HepG2 (cell line): ENCODE measurements around the gene EMC9. TPM values are rescaled to one million over a fixed set of nuclear protein-coding genes. Genes with fewer than 3 reads are reported as not detected.

Experiments used
- ARID4A ChIP-seq: sonication (generic); formaldehyde crosslinking; IDR thresholded peaks from 2 replicates; pipeline ENCODE4 v1.5.0; 2020; ENCODE audit warnings: mild to moderate bottlenecking, missing genetic modification reagents, borderline replicate concordance
- ARNTL ChIP-seq: sonication (generic); formaldehyde crosslinking; IDR thresholded peaks from 2 replicates; pipeline ENCODE4 v1.4.0; 2020; ENCODE audit warnings: mild to moderate bottlenecking, missing genetic modification reagents
- ATF7 ChIP-seq, 2 experiments: fragments of 450-650 bp in 1 of 2; sonication (generic) in 1 of 2; formaldehyde crosslinking in 1 of 2; IDR thresholded peaks; 2 replicates each; pipeline versions ENCODE4 v1.4.0 to v1.6.1; 2016 to 2020; ENCODE audit warnings: antibody characterized with exemption in 1 of 2, mild to moderate bottlenecking in 1 of 2, missing genetic modification reagents in 1 of 2
- CREBL2 ChIP-seq: sonication (generic); formaldehyde crosslinking; IDR thresholded peaks from 2 replicates; pipeline ENCODE4 v1.8.1; 2023; ENCODE audit warnings: missing genetic modification reagents, mild to moderate bottlenecking, borderline replicate concordance
- CREM ChIP-seq, 2 experiments: sonication (generic) in 1 of 2; formaldehyde crosslinking in 1 of 2; IDR thresholded peaks; 2 replicates each; pipeline versions ENCODE4 v1.4.0 to v1.6.1; 2016 to 2020; ENCODE audit warnings: antibody characterized with exemption in 1 of 2, mild to moderate bottlenecking in 1 of 2, missing genetic modification reagents in 1 of 2
- CSRNP1 ChIP-seq: sonication (generic); formaldehyde crosslinking; IDR thresholded peaks from 2 replicates; pipeline ENCODE4 v1.8.1; 2023; ENCODE audit warnings: mild to moderate bottlenecking, missing genetic modification reagents
- DMAP1 ChIP-seq: IDR thresholded peaks from 2 replicates; pipeline ENCODE4 v1.6.1; 2016
- ESRRA ChIP-seq: sonication (generic); formaldehyde crosslinking; IDR thresholded peaks from 2 replicates; pipeline ENCODE4 v1.5.1; 2020; ENCODE audit warnings: mild to moderate bottlenecking, low read depth, missing genetic modification reagents
- GATAD2A ChIP-seq: IDR thresholded peaks from 2 replicates; pipeline ENCODE4 v1.6.1; 2016
- GZF1 ChIP-seq: sonication (generic); formaldehyde crosslinking; IDR thresholded peaks from 2 replicates; pipeline ENCODE4 v1.5.1; 2020; ENCODE audit warnings: mild to moderate bottlenecking, missing genetic modification reagents
- HDAC1 ChIP-seq: sonication (generic); formaldehyde crosslinking; IDR thresholded peaks from 2 replicates; pipeline ENCODE4 v1.5.1; 2020; ENCODE audit warnings: mild to moderate bottlenecking, missing genetic modification reagents
- HDAC2 ChIP-seq: sonication (generic); formaldehyde crosslinking; IDR thresholded peaks from 2 replicates; pipeline ENCODE4 v1.4.0; 2020; ENCODE audit warnings: missing genetic modification reagents
- JDP2 ChIP-seq: sonication (generic); formaldehyde crosslinking; IDR thresholded peaks from 2 replicates; pipeline ENCODE4 v1.8.1; 2022; ENCODE audit warnings: missing genetic modification reagents, borderline replicate concordance
- NCOA5 ChIP-seq: sonication (generic); formaldehyde crosslinking; IDR thresholded peaks from 2 replicates; pipeline ENCODE4 v1.4.0; 2020; ENCODE audit warnings: missing genetic modification reagents
- ZBTB4 ChIP-seq: sonication (generic); formaldehyde crosslinking; IDR thresholded peaks from 2 replicates; pipeline ENCODE4 v1.4.0; 2020; ENCODE audit warnings: missing genetic modification reagents, mild to moderate bottlenecking, borderline replicate concordance
- ZBTB7B ChIP-seq: sonication (generic); formaldehyde crosslinking; IDR thresholded peaks from 2 replicates; pipeline ENCODE4 v1.4.0; 2020; ENCODE audit warnings: missing genetic modification reagents
- ZIK1 ChIP-seq: sonication (generic); formaldehyde crosslinking; IDR thresholded peaks from 2 replicates; pipeline ENCODE4 v1.5.0; 2020; ENCODE audit warnings: mild to moderate bottlenecking, low read depth, missing genetic modification reagents, borderline replicate concordance
- ZNF232 ChIP-seq: sonication (generic); formaldehyde crosslinking; IDR thresholded peaks from 2 replicates; pipeline ENCODE4 v1.4.0; 2020; ENCODE audit warnings: missing genetic modification reagents, borderline replicate concordance
- ZNF274 ChIP-seq: sonication (generic); formaldehyde crosslinking; IDR thresholded peaks from 2 replicates; pipeline ENCODE4 v1.5.1; 2020; ENCODE audit warnings: mild to moderate bottlenecking, missing genetic modification reagents
- ZNF34 ChIP-seq: sonication (generic); formaldehyde crosslinking; IDR thresholded peaks from 2 replicates; pipeline ENCODE4 v1.4.0; 2020; ENCODE audit warnings: mild to moderate bottlenecking, missing genetic modification reagents, borderline replicate concordance
- ZNF761 ChIP-seq: sonication (generic); formaldehyde crosslinking; conservative IDR thresholded peaks from 2 replicates; pipeline ENCODE4 v1.4.0; 2020; ENCODE audit warnings: mild to moderate bottlenecking, missing genetic modification reagents
- ZNF816 ChIP-seq: sonication (generic); formaldehyde crosslinking; IDR thresholded peaks from 2 replicates; pipeline ENCODE4 v1.8.0; 2022; ENCODE audit warnings: missing genetic modification reagents, mild to moderate bottlenecking, borderline replicate concordance
- ZSCAN12 ChIP-seq: sonication (generic); formaldehyde crosslinking; IDR thresholded peaks from 2 replicates; pipeline ENCODE4 v1.9.0; 2021; ENCODE audit warnings: mild to moderate bottlenecking, missing genetic modification reagents
- polyA plus RNA-seq, 8 experiments: library from polyadenylated mRNA; depleted of rRNA in 3 of 8; stranded (reverse) in 7 of 8; unstranded in 1 of 8; fragments of >200 nt; fragmentation: Illumina TruSeq in 4 of 8; extraction: Trizol in 4 of 8; gene quantifications; 2 replicates each; pipeline versions ENCODE4 v1.2.1 to v1.2.3, GENCODE V29; 2011 to 2016; ENCODE audit warnings: low read depth in 4 of 8, missing spikeins in 1 of 8, mixed read lengths in 1 of 8; ENCODE audit not compliant: insufficient read depth in 1 of 8
- total RNA-seq, 5 experiments: library from RNA; depleted of rRNA; stranded (reverse); fragments of >200 nt; fragmentation: Illumina TruSeq; extraction: Trizol; gene quantifications; 2 replicates each; pipeline ENCODE4 v1.2.3, GENCODE V29; 2016; ENCODE audit warnings: low read depth in 1 of 5

EMC9 gene
- total and polyA plus RNA-seq, 2 of the 13 experiments (the other 11 are each of a cell fraction or from before 2014, with no cell fraction given): 60.5 to 78.7 TPM

GRCh38 chr14:24135584-24135833, 5.9 kb downstream of the EMC9 start (continued):
- TF ChIP-seq CSRNP1 (peak; percentile 23), NCOA5 (CRISPR knock-in tag) (no peak), ZBTB7B (CRISPR knock-in tag) (no peak), ZNF816 (CRISPR knock-in tag) (no peak), CREM (IDR thresholded peaks at IDR 0.05) (no peak), CREM (CRISPR knock-in tag; IDR thresholded peaks at IDR 0.05) (0 out of 2 replicates have a peak, but pooled peaks have one; percentile 21), ZNF274 (no peak; the same call in 1 of the 2 replicates), HDAC1 (no peak), HDAC2 (CRISPR knock-in tag) (no peak), ZSCAN12 (CRISPR knock-in tag) (no peak), ZIK1 (CRISPR knock-in tag) (no peak; the same call in 1 of the 2 replicates), GATAD2A (CRISPR knock-in tag) (no peak), ZNF34 (no peak), ATF7 (IDR thresholded peaks at IDR 0.05) (no peak), ATF7 (CRISPR knock-in tag; IDR thresholded peaks at IDR 0.05) (peak; percentile 42; the same call in 1 of the 2 replicates), CREBL2 (CRISPR knock-in tag) (0 out of 2 replicates have a peak, but pooled peaks have one; percentile 47), ZBTB4 (CRISPR knock-in tag) (no peak), ZNF232 (0 out of 2 replicates have a peak, but pooled peaks have one; percentile 41), ZNF761 (no peak), DMAP1 (CRISPR knock-in tag) (no peak), ESRRA (no peak), ARID4A (no peak), GZF1 (CRISPR knock-in tag) (peak; percentile 59; the same call in 1 of the 2 replicates), ARNTL (no peak), JDP2 (CRISPR knock-in tag) (no peak)
